NCI-H2029 (cell line): ENCODE data around the gene MSI2.

Source experiments
- DNase-seq: peaks from one replicate; lab custom pipeline; 2025; lab: John Stamatoyannopoulos, UW

MSI2 gene

DNA sequence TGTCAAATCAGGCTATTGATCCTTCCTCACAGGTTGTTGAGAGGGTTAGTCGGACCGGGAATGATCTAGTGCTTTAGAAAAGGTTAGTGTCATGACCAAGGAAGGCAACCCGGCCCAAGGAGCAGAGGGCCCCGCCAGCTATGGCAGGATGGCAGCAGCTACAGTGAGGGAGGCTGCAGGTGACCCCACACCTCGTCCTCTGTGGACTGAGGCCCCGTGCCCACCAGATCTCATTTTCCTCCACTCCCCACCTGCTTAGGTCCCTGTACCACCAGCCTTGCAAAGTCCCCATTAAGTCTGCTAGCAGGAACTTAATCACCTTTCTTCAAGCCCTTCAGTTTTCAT is 381.3 kb downstream of the MSI2 start:
- DNase-seq: no peak

DNA sequence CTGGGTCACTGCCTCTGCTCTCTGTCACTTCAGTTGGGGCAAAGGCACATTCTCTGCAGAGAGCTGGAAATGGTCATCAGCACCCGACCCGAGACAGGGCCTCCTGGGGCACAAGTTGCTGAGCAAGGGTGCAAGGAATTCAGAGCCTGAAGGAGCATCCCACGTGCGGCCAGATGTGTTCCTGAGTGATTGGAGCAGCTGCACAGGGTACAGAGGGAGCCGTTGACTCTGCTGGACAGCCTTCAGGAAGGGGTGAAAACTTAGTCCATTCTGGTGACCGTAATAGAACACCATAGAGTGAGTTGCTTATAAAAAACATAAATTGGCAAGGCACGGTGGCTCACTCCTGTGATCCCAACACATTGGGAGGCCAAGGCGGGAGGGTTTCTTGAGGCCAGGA is 382.0 kb downstream of the MSI2 start:
- DNase-seq: no peak

DNA sequence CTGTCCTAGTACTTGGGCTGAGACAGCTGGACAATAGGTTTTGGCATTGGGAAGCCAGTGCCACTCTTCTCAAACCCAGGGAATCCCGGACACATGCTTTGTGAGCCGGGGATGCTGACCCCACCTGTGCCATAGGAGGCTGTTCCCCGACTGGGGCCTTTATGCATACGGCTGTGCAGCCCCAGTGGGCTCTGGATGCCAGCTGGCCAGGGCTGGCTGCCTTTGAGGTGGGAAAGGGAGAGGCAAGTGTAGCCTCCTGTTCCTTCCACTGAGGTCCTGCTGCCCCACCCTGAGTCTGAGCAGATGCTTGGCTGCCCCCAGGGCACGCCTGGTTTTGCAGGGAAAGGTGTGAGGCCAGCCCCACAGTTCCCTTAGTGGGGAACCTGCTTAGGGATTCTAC is 383.1 kb downstream of the MSI2 start:
- no peak for DNase-seq

DNA sequence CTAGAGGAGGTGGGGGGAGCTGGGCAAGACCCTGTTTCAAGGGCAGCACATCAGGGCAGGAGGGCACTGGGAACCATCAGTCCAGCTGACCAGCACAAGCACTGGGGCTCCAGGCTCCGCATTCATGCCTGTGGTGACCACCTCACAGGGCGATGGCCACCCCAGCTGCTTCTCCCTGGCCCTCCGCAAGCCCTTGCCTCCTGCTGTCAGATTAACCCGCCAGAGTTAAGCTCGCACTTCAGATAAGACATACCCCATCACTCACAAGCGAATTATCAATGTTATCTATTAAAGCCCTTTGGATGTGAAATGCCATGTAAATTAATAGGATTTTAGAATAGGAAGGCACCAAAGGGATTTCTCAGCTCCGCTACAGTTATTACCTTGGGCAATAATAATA is 383.8 kb downstream of the MSI2 start:
- DNase-seq: no peak

DNA sequence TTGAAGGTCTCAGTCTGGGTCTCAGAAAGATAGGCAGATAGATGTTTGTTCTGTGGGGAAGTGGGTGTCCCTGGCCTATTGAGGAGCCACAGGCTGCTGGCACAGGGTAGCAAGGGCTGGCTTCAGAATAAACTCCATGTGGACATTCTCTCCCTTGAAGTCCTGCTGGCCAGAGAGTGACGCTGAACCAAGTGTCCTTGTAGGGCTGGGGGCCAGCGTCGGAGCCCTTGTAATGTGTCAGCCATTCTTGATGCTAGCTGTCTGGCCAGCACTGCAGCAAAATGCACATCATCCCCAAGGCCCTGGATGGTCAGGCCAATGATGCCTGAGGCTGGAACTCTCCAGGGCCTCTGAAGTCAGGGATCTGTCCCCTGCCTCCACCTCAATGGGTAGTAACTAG is 385.4 kb downstream of the MSI2 start:
- DNase-seq: no peak

DNA sequence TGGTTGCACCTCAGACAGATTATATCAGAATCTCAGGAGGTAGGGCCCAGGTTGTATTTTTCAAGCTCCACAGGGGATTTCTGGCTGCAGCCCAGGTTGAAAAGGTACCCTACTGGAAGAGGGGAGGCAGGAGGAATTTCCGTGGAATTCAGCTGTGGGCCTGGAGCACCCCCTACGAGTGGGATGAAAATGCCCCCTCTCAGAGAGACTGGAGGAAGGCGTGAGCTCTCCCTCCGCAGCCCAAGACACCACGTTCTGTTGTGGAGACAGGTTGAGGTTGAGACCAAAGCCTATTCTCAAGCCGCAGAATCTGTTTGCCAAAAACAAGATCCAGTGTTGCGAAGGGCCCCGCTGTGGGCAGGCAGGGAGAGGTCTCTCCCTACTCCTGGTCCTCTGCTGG is 386.7 kb downstream of the MSI2 start:
- DNase-seq: no peak

DNA sequence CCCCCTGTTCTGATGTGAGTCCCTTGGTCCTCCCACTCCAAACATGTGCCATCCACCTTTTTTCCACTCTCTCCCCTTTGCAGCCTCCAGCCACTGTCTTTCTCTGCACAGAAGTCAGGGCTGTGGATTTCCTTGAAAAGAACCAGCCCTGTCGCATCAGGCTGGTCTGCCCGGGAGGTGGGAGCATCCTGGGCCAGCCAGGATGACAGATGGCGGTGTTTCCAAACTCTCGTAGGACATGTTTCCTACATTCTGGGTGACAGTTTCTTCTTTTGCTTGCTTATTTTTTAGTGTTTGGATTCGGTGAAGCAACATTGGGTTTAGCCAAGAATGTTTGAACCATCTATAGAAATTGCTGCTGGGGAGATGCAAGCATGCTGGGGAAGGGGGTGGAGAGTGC is 388.0 kb downstream of the MSI2 start:
- no peak for DNase-seq

DNA sequence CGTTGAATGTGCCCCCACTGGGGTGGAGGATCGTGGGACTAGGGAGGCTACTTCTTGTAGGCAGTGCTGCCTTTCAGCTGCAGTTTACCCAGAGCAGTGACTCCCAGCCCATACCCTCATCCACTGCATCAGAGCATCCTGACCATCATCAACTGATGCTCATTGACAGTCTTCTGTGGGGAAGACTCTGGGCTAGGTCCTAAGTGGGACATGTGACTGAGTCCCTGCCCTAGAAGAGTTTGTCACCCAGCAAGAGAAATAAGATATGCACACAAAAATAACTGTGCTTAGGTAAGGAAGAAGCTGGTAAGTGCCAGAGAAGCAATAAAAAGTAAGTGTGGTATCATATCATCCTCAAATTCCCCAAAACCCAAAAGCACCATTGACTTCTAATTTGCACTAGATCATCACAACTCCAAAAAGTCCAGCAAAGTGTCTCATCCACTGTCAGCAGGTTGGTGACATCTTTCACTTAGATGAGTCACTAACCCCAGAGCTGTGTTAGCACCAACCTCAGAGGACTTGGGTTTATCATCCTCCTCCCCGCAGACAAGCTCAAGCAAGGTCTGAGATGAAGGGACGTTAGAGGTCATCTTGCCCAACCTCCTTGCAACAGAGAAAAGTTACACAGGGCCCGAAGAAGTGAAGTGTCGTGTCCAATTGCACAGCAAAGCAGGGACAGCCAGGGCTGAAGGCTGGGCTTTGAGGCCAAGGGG is 389.8 kb downstream of the MSI2 start:
- no peak for DNase-seq

DNA sequence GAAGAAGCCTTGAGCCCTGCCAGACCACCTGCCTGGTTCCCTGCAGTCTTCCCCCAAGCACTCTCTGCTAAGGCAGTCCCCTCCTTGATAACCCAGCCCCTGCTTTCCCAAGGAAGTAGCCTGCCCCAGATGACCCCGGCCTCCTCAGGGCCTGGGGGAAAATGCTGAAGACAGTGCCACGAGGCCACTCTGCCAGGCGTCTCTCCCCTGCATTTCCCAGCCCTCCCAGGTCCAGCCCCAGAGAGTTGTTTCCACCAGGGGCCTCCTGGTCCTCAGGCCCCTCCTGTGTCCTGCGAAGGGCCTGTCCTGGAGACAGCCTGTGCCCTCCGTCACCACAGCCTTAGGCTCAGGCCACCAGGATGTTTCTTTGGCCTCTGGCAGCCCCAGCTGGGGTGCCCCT is 392.4 kb downstream of the MSI2 start:
- no peak for DNase-seq

DNA sequence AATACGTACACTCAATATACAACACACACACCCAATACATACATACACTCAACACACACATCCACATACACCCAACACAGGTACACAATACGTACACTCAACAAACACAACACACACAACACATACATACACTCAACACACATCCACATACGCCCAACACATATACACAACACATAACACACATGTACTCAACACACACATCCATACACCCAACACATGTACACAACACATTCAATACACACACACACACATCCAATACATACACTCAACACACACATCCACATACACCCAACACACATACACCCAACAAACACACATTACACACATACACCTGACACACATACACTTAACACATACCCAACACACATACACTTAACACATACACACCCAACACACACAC is 392.9 kb downstream of the MSI2 start:
- no peak for DNase-seq

DNA sequence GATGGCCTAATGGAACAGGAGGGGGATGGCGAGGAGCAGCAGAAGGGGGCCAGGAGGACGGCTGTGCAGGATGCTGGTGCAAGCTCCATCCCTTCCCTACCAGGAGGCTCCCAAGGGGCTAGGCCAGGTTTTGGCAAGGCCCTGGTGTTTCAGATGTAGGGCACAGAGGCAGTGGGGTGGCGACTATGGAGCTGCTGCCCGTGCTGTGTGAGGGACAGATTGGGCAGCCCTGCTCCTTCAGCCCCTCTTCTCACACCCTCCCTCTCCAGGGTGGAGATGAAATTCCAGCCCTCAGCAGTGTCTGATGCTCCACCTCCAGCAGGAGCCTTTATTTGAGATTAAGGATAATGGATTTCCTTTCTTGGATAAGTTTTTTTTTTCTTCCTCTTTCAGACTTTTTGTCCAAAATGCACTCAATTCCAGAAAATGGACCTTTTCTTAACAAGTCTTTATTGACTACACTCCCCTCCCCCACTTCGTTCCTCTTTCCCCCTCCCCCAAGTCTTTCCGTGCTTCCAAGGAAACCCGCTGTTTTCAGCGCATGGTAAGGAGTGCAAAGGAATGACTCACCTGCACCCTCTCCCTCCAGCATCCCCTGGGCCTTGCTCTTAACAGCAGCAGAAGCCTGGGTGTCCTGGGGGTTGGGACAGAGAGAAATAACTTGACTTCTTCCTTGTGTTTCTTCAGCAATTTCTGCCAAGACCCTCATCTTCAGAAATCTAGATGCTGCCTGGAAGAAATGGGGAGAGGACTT is 393.6 kb downstream of the MSI2 start:
- no peak for DNase-seq

DNA sequence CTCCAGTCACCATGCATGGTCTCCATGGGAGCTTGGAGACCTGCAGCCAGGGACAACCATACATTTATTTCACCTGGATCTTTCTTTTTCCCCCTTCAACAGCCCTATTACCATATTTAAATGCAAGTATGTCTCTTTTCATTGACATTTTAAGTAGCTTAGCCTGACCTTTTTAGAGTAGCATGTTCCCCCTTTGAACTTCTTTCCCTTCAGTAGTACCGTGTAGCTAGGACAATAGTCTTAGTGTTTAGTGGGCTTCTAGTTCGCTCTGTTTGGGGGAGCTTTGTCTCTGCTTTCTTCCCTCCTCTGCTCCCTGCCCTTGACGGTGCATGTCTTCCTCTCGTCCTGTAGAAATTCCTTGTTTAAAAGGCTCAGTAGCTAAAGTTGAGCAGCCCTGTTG is 394.2 kb downstream of the MSI2 start:
- DNase-seq: no peak

DNA sequence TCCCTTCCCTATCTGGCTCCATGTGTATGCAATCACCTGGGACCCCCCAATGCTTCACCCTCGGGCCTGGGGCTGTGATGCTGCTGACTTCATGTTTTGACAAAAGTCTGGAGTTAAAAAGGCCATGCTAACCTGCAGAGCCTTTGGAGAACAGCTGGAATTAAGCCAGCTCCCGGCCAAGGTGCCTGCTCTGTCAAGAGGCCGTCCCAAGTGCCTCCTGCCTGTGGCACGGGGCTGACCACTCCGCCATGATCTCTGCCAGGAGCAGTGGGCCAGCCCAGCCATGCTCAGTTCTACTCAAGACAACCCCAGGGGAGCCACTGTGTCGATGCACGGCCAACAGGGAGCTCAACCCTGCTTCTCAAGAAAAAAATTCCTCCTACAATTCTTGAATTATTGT is 395.1 kb downstream of the MSI2 start:
- DNase-seq: no peak

DNA sequence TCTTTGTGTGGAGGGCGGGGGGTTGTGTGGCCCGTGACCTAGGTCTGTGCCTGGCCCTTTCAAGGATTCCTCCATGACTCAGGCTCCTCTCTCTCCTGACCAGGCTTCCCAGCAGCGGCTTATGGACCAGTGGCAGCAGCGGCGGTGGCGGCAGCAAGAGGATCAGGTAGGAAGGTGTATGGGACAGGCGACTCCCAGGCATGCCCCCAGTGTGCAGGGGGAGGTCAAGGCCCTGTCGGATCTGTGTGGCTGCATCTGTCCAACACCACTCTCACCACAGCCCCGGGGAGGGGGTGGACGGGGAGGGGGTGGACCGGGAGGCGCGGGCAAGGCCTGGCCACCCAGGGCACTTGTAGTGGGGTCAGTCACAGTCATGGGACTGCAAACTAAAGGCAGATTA is 395.7 kb downstream of the MSI2 start:
- no peak for DNase-seq

DNA sequence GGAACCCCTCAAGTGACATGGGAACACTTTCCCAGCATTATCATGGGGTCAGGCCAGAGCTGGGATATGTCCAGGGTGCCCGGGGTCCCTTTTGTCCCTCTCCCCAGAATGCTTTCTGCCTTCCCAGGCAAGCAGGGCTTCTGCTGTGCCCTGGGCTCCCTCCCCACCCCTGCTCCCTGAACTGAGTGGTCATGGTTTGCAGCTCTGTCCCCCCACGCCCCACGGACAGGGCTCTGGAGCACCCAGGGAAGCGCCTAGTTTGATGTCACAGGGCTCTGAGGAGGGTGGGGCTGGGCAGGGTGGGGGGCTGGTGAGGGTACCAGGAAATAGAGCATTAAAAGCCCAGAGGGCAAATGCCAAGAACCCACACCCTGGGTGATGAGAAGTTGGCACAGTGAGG is 396.5 kb downstream of the MSI2 start:
- no peak for DNase-seq

DNA sequence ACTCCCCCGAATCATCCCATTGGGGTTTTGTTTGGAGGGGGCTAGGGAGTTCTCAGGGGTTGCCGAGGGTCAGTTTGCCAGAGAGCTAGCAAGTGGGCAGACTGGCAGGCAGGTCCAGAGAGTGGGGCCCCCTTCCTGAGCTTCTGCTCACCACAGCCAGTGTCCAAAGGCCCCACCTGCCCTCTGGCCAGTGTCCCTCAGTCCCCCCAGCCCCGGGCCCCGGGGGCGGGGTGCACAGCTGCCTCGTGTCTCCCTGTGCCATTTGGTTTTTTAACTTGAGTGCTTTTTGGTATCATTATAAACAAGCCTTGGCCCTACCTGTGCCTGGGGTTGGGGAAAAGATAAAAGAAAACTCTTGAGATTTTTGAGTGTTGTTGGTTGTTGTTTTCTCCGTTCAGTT is 397.0 kb downstream of the MSI2 start:
- no peak for DNase-seq

DNA sequence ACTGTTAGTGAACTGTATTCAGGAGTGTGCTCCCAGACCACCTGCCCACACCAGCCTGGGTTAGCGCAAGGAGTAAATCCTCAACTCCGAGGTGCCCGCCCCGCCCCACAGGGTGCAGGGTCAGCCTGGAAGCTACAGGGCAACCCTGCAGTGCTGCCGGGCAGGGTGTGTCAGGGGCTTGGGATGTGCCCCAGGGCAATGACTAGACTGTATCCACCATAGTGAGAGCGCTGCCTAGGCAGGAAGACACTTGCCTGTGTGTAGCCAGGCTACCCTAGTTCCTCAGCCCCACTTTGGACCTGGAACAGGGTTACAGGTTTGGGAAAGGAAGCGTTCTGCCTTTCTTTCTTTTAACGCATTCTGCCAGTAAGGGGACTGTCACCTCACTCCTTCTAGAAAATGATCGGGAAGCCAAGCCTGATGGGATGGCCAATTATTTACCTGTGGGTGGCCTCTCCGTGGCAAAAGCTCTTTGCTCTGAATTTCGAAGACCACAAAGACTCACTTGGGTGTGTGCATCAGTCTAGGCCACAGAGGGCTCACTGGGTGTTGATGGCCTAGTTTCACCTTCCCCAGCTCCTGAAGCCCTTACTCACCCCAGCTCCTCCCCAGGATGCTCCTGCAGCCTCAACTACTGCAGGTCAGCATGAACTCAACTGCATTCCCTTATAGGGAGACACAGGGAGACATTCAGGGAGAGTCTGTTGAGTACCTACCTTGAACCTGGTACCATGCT is 397.9 kb downstream of the MSI2 start:
- no peak for DNase-seq

DNA sequence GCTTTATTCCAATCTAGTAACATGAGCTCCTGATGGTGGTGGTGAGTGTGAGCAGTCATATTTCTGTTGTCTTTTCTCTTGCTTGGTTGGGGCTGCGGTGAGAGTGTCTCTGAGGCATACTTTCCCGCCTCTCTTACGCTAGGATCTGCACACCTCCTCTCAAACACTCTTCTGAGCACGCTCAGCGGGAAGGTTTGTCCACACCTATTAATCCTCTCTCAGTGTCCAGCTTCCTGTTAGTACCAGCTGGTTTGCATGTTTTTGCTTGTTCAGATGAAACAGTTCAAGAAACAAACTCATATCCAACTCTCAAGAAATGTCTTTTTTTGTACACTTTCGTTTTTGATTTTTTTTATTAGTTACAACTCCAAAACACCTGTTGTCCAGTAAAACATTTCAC is 399.2 kb downstream of the MSI2 start:
- no peak for DNase-seq

DNA sequence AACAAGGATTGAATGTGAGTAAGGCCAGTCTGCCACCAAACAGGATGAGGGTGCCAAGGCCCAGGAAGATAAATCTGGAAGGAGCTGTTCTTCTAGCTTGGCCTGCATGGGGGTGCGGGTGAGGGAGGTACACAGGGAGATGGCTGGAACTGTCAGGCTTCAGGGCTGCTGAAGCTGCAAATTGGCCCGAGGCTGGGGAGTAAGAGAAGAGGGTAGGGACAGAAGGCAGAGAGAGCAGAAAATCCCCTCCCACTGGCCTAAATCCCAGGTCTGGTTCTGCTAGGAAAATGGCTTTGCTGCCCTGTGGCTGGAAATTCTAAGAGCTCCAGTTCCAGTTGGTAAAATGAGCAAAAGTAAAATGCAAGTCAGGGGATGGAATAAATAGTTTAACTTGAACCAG is 400.9 kb downstream of the MSI2 start:
- DNase-seq: no peak

DNA sequence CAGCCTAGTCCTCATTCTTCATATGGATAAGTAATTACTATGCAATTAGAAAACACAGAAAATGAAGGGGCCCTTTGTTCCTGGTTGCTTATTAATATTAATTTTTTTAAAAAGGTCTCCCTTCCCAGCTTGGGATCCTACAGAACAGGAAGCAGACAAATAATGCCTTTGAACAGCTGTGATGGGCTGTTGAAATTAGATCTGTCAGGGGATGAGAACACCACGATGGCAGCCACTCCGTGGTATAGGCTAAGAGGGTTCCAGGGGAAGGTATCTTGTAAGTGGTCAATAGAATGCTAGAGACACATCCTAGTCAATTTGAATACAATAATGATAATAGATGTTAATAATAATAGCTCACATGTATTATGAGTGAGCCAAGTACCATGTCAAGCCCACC is 405.7 kb downstream of the MSI2 start:
- DNase-seq: peak; percentile 17

DNA sequence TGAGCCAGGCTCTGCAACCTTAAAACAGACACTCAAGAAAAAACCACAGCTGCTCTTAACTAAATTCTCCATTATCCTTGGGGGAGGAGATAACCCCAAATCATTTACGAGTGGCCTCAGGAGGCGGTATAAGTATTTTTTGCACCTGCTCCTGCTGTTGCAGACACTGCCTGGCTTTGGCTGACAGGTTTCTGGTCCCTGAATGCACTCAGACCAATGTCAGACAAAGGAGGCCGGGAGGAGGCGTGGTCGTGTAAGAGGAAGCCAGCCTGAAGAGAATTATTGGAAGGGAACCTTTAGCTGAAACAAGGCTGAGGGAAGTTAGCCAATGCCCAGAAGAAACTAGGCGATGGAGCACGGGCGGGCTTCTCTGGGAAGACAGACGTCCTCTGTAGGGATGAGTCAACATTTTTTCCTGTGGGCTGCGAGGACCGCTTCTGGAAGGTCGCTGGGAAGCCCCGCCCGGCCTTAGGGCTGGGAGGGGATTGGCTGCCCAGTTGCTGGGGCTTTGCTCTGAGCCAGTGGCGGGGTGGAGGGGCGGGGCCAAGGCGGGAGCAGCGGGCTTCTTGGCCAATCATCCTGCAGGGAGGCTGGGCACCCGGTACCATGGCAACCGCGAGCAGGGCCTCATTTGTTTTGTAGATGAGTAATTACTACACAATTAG is 406.5 kb downstream of the MSI2 start:
- peak; percentile 95 for DNase-seq

DNA sequence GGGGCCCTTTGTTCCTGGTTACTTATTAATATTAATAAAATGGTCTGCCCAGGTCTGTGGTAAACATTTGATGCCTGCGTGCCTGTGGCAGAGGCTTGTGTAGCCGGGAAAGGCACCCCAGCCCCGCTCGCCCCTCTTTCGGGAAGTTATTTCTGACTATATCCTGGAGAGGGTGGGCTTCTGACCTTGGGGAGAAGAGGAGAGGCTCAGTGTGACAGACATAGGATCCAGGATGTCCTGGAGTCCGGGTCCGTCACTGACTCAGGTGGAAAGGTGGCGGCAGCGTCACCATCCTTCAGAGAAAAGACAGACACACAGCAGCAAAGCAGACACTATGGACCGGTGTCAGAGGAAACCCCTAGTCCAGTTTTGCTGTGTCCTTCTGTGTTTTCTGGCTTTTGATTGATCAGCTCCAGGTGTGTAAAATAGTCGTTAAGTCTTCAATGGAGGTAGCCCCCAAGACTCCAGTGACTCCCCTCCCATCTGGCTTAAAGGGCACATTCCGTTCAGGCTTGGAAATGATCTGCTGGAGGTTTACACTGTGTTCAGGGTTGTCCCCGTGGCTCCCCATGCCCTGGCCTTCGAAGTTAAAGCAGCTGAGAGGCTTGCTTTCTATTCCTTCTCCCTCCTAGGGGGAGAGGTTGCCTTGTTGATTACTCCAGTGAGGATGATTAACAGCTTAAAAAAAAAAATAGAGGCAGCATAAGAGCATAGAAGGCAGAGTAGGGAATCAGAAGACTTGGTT is 407.2 kb downstream of the MSI2 start:
- no peak for DNase-seq
